Measurements from ENCODE around the gene FAM187B. TPM values are rescaled to one million over a fixed set of nuclear protein-coding genes. Genes with fewer than 3 reads are reported as not detected.

The FAM187B gene
- not detected for total RNA-seq

- Histone ChIP-seq H3K36me3 (no peaks in the 10 kb centered on the region), H3K4me1 (no peaks in the 10 kb centered on the region), H3K27me3 (peaks cover 59% of the 10 kb centered on the region), H3K9me3 (peaks cover 0 to under 1% (median 0%) of the 10 kb centered on the region in 3 donors), H3K27ac (no peak within 1 kb of the TSS), H3K4me3 (no peak within 1 kb of the TSS)
- no peak for ATAC-seq
- TF ChIP-seq, protein P1, sequence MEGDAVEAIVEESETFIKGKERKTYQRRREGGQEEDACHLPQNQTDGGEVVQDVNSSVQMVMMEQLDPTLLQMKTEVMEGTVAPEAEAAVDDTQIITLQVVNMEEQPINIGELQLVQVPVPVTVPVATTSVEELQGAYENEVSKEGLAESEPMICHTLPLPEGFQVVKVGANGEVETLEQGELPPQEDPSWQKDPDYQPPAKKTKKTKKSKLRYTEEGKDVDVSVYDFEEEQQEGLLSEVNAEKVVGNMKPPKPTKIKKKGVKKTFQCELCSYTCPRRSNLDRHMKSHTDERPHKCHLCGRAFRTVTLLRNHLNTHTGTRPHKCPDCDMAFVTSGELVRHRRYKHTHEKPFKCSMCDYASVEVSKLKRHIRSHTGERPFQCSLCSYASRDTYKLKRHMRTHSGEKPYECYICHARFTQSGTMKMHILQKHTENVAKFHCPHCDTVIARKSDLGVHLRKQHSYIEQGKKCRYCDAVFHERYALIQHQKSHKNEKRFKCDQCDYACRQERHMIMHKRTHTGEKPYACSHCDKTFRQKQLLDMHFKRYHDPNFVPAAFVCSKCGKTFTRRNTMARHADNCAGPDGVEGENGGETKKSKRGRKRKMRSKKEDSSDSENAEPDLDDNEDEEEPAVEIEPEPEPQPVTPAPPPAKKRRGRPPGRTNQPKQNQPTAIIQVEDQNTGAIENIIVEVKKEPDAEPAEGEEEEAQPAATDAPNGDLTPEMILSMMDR (IDR thresholded peaks at IDR 0.05) = no peak
- TF ChIP-seq POLR2AphosphoS5 (IDR thresholded peaks at IDR 0.05) (no peak), POLR2A (IDR thresholded peaks at IDR 0.05) (no peak), EP300 (IDR thresholded peaks at IDR 0.05) (no peak)
- WGBS, 2 donors (ENCODE audit: low coverage in 1 of 2) = 67 to 86% methylated on average over 2 to 5 of the region's 14 CpGs
Measured at GRCh38 chr19:35228177-35228930, at the start of gene FAM187B. TSS of gene FAM187B (minus strand) at chr19:35228739. CDS start at chr19:35228680, 59 bp downstream.

DNA sequence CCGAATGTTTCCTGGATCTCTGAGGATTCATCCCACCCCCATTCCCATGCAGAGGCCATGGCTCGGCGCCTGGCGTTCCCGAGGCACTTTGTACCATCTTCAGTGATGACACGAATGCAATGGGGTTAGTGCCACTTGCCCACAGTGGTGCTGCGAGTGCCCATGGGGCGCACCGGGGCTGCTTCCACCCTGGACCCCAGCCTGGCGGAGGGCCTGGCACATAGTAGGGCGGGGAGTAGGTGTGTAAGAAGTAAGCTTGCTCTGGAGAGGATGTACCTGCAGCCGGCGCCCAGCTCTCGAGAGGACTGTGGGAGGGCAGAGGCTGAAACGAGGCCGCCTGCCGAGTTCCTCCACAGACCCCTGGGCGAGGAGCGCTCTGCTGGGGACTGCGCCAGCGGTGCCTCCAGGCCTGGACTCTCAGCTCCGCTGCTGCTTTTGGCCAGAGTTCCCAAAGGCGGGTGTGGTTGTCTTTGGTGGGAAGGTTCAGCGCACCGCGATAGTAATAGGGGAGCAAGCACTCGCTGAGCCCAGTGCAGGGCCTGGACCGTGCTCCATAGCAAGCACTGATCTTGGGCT, 48.3 kb upstream of the FAM187B start:
- TF ChIP-seq, protein P1 (IDR thresholded peaks at IDR 0.05) = no peak
- no peak for TF ChIP-seq POLR2A (IDR thresholded peaks at IDR 0.05)
- TF ChIP-seq EP300 (IDR thresholded peaks at IDR 0.05) = no peak
- TF ChIP-seq POLR2AphosphoS5 (IDR thresholded peaks at IDR 0.05) = no peak
- ATAC-seq = no peak
- 100% methylated on average over 1 of the region's 28 CpGs; no CpG with 5 or more reads in 1 of the 2 donors for WGBS, 2 donors (ENCODE audit: low coverage in 1 of 2)
- H3K9me3 ChIP-seq = no peaks in the 10 kb centered on the region
- H3K4me1 ChIP-seq = peaks cover 0 to 25% (median 0%) of the 10 kb centered on the region in 3 donors
- H3K27me3 ChIP-seq = no peaks in the 10 kb centered on the region
- peaks cover 0 to 84% of the 10 kb centered on the region in 2 donors for H3K36me3 ChIP-seq
- no peak overlapping the region for H3K4me3 ChIP-seq
- H3K27ac ChIP-seq = no peak overlapping the region

GRCh38 chr19:35274323-35274722, 45.8 kb upstream of the FAM187B start:
- TF ChIP-seq POLR2A (IDR thresholded peaks at IDR 0.05) (no peak), EP300 (IDR thresholded peaks at IDR 0.05) (no peak), POLR2AphosphoS5 (IDR thresholded peaks at IDR 0.05) (no peak)
- TF ChIP-seq, protein P1 (IDR thresholded peaks at IDR 0.05) = no peak
- ATAC-seq = no peak
- Histone ChIP-seq H3K27me3 (no peaks in the 10 kb centered on the region), H3K36me3 (peaks cover 0 to 94% of the 10 kb centered on the region in 2 donors), H3K27ac (no peak overlapping the region), H3K4me3 (no peak overlapping the region), H3K4me1 (peaks cover 0 to 29% (median 11%) of the 10 kb centered on the region in 3 donors), H3K9me3 (no peaks in the 10 kb centered on the region)
- WGBS, 2 donors (ENCODE audit: low coverage in 1 of 2) = 100% methylated on average over 1 of the region's 5 CpGs; no CpG with 5 or more reads in 1 of the 2 donors

DNA sequence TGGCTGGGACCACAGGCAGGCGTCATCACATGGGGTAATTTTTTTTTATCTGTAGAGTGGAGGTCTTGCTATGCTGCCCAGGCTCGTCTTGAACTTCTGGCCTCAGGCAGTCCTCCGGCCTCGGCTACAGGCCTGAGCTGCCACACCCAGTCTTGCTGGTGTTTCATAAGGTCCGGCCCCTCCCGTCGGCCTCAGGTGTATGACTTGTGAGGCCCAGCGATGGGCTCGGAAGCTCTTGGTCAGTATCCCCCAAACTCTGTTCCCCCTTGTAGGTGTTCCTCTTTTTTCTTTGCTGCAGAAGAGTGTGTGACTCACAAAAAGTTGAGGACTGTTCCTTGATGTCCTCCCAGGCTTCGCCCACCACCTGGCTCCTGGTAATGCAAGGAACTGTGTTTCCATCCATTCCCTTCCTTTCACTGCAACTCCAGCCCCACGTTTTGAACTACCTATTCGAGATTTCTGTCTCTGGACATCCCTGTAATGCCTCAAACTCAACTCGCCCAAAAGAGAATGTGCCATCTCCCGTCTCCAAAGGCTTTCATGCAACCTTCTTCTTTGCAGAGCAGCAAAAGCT, 45.2 kb upstream of the FAM187B start:
- H3K9me3 ChIP-seq = no peaks in the 10 kb centered on the region
- peaks cover 0 to 89% of the 10 kb centered on the region in 2 donors for H3K36me3 ChIP-seq
- no peak overlapping the region for H3K4me3 ChIP-seq
- WGBS, 2 donors (ENCODE audit: low coverage in 1 of 2) = 49 to 70% methylated on average over 4 to 14 of the region's 14 CpGs
- no peak overlapping the region for H3K27ac ChIP-seq
- TF ChIP-seq EP300 (IDR thresholded peaks at IDR 0.05) (no peak), POLR2AphosphoS5 (IDR thresholded peaks at IDR 0.05) (no peak), POLR2A (IDR thresholded peaks at IDR 0.05) (no peak)
- TF ChIP-seq, protein P1 (IDR thresholded peaks at IDR 0.05) = no peak
- peaks cover 0 to 29% (median 11%) of the 10 kb centered on the region in 3 donors for H3K4me1 ChIP-seq
- H3K27me3 ChIP-seq = no peaks in the 10 kb centered on the region
- ATAC-seq = no peak

All from gastroesophageal sphincter (tissue), 4 donors.